BLaER1 treated with 17β-estradiol and CSF1 and Interleukin-3, amounts not matched to agents 10 nM and 100 nM (cell line): Measurements from ENCODE around the gene SLC10A1.
"Not testable (repeated sequence)": the region's sequence is repeated elsewhere in the genome, so short reads cannot be mapped to it uniquely, and the experiment has no call there.

Experiments used
- H3K27ac ChIP-seq, 11 experiments: shearing (Covaris generic); formaldehyde crosslinking; 2 replicates each; pipeline ENCODE4 v1.8.1; 2022
- H3K27me3 ChIP-seq, 11 experiments: shearing (Covaris generic); formaldehyde crosslinking; 2 replicates each; pipeline ENCODE4 v1.8.1; 2022
- H3K36me3 ChIP-seq, 11 experiments: shearing (Covaris generic); formaldehyde crosslinking; 2 replicates each; pipeline ENCODE4 v1.8.1; 2022
- H3K4me1 ChIP-seq, 10 experiments: shearing (Covaris generic); formaldehyde crosslinking; 2 replicates each; pipeline ENCODE4 v1.8.1; 2022
- H3K4me2 ChIP-seq, 11 experiments: shearing (Covaris generic); formaldehyde crosslinking; 2 replicates each; pipeline ENCODE4 v1.8.1; 2022
- H3K4me3 ChIP-seq, 10 experiments: shearing (Covaris generic); formaldehyde crosslinking; 2 replicates each; pipeline ENCODE4 v1.8.1; 2022
- H3K9ac ChIP-seq, 11 experiments: shearing (Covaris generic); formaldehyde crosslinking; 2 replicates each; pipeline ENCODE4 v1.8.1; 2022
- H3K9me3 ChIP-seq, 11 experiments: shearing (Covaris generic); formaldehyde crosslinking; replicated peaks in 1 of 11; 2 replicates each; pipeline ENCODE4 v1.8.1; 2022
- H4K20me1 ChIP-seq, 11 experiments: shearing (Covaris generic); formaldehyde crosslinking; 2 replicates each; pipeline ENCODE4 v1.8.1; 2022
- Cebpa-rat ChIP-seq, 11 experiments: shearing (Covaris generic); IDR thresholded peaks; 2 replicates each; pipeline ENCODE4 v1.8.1; 2022

Gene SLC10A1

GRCh38 chr14:69828354-69828753 is 31.3 kb upstream of the SLC10A1 start:
- H3K9ac ChIP-seq, result no peak overlapping the region
- no peaks in the 10 kb centered on the region for H3K4me1 ChIP-seq
- H3K4me2 ChIP-seq, result no peak overlapping the region
- no peak overlapping the region for H3K27ac ChIP-seq
- H4K20me1 ChIP-seq, result no peaks in the 10 kb centered on the region
- H3K9me3 ChIP-seq, result peaks cover 4 to 21% (median 15%) of the 10 kb centered on the region in 11 experiments; a peak in 15 of 22 replicates
- TF ChIP-seq Cebpa-rat (IDR thresholded peaks at IDR 0.05), result no peak
- H3K4me3 ChIP-seq, result no peak overlapping the region
- H3K36me3 ChIP-seq, result no peaks in the 10 kb centered on the region
- no peaks in the 10 kb centered on the region for H3K27me3 ChIP-seq

DNA sequence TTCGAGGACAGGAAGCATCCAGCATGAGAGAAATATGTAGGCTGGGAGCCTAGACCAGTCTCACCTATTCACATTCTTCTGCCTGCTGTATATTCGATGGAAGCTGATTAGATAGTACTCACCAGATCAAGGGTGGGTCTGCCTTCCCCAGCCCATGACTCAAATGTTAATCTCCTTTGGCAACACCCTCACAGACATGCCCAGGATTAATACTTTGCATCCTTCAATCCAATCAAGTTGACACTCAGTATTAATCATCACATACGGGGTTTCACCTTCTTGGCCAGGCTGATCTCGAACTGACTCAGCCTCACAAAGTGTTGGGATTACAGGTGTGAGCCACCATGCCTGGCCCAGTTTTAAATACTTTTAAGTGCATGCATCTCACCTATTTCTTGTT is 30.5 kb upstream of the SLC10A1 start:
- no peak for TF ChIP-seq Cebpa-rat (IDR thresholded peaks at IDR 0.05)
- Histone ChIP-seq H3K4me1 (no peaks in the 10 kb centered on the region), H4K20me1 (no peaks in the 10 kb centered on the region), H3K9me3 (peaks cover 4 to 21% (median 15%) of the 10 kb centered on the region in 11 experiments; a peak in 15 of 22 replicates), H3K4me3 (no peak overlapping the region), H3K4me2 (no peak overlapping the region), H3K36me3 (no peaks in the 10 kb centered on the region), H3K27ac (no peak overlapping the region), H3K9ac (no peak overlapping the region), H3K27me3 (no peaks in the 10 kb centered on the region)

DNA sequence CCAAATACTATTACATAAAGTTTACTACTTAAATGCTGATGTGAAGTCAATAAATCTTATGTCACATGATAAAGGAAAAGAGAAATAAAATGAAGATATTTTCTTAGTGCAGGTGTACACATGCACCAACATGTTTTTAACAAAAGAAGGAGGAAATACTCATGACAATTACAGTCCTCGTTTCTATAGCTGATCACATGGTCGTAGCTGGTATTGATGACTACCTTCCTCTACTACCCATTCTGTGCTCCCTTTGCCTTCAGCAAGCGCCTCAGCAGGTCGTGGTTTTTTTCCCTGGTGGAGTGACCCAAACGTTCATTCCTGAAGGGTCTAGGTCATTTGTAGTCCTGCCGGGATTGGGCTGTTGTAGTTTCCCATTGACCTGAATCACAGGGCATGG is 25.4 kb upstream of the SLC10A1 start:
- Histone ChIP-seq H3K9ac (no peak overlapping the region), H3K27me3 (no peaks in the 10 kb centered on the region), H3K36me3 (no peaks in the 10 kb centered on the region), H4K20me1 (no peaks in the 10 kb centered on the region), H3K27ac (no peak overlapping the region), H3K4me3 (no peak overlapping the region), H3K9me3 (peaks cover 0 to 18% (median 12%) of the 10 kb centered on the region in 11 experiments; a peak in 15 of 22 replicates), H3K4me1 (peaks cover 10 to 21% (median 15%) of the 10 kb centered on the region in 10 experiments), H3K4me2 (no peak overlapping the region)
- no peak for TF ChIP-seq Cebpa-rat (IDR thresholded peaks at IDR 0.05)

- Histone ChIP-seq H3K4me3 (no peak overlapping the region), H3K36me3 (no peaks in the 10 kb centered on the region), H3K9ac (no peak overlapping the region), H3K9me3 (peaks cover 0 to 12% (median 7%) of the 10 kb centered on the region in 11 experiments; a peak in 15 of 22 replicates), H3K27me3 (no peaks in the 10 kb centered on the region), H3K27ac (no peak overlapping the region), H4K20me1 (no peaks in the 10 kb centered on the region), H3K4me1 (peaks cover 10 to 21% (median 15%) of the 10 kb centered on the region in 10 experiments), H3K4me2 (no peak overlapping the region)
- TF ChIP-seq Cebpa-rat (IDR thresholded peaks at IDR 0.05), result no peak
Observed at GRCh38 chr14:69820991-69821390, 23.9 kb upstream of the SLC10A1 start.

GRCh38 chr14:69819607-69820006 is 22.6 kb upstream of the SLC10A1 start:
- Histone ChIP-seq H4K20me1 (no peaks in the 10 kb centered on the region), H3K9ac (no peak overlapping the region), H3K27me3 (no peaks in the 10 kb centered on the region), H3K9me3 (no peaks in the 10 kb centered on the region), H3K4me1 (peaks cover 10 to 21% (median 15%) of the 10 kb centered on the region in 10 experiments), H3K4me3 (no peak overlapping the region), H3K27ac (peak overlapping the region in 1 of 11 experiments; percentile 6; a peak in 1 of 22 replicates), H3K4me2 (peak overlapping the region; percentile 37 to 85 (median 75); a peak in 21 of 22 replicates), H3K36me3 (no peaks in the 10 kb centered on the region)
- TF ChIP-seq Cebpa-rat (IDR thresholded peaks at IDR 0.05), result peak in 2 of 11 experiments; percentile 24 to 64; a peak in 1 of 22 replicates

GRCh38 chr14:69818758-69819191 is 21.7 kb upstream of the SLC10A1 start:
- peak overlapping the region; percentile 37 to 85 (median 75); a peak in 21 of 22 replicates for H3K4me2 ChIP-seq

GRCh38 chr14:69816216-69816615 is 19.2 kb upstream of the SLC10A1 start:
- H3K4me3 ChIP-seq, result no peak overlapping the region
- H3K27ac ChIP-seq, result no peak overlapping the region
- H3K4me1 ChIP-seq, result peaks cover 10 to 21% (median 15%) of the 10 kb centered on the region in 10 experiments
- no peaks in the 10 kb centered on the region for H3K27me3 ChIP-seq
- H4K20me1 ChIP-seq, result no peaks in the 10 kb centered on the region
- no peak for TF ChIP-seq Cebpa-rat (IDR thresholded peaks at IDR 0.05)
- H3K9ac ChIP-seq, result no peak overlapping the region
- no peaks in the 10 kb centered on the region for H3K9me3 ChIP-seq
- H3K4me2 ChIP-seq, result no peak overlapping the region
- H3K36me3 ChIP-seq, result no peaks in the 10 kb centered on the region

More at GRCh38 chr14:69818758-69819191, 21.7 kb upstream of the SLC10A1 start:
- TF ChIP-seq Cebpa-rat (IDR thresholded peaks at IDR 0.05), result no peak
- no peaks in the 10 kb centered on the region for H3K36me3 ChIP-seq
- no peaks in the 10 kb centered on the region for H3K9me3 ChIP-seq
- peaks cover 10 to 21% (median 15%) of the 10 kb centered on the region in 10 experiments for H3K4me1 ChIP-seq
- no peaks in the 10 kb centered on the region for H4K20me1 ChIP-seq
- no peak overlapping the region for H3K4me3 ChIP-seq
- no peak overlapping the region for H3K9ac ChIP-seq
- peak overlapping the region in 1 of 11 experiments; percentile 17; a peak in 2 of 22 replicates for H3K27ac ChIP-seq
- H3K27me3 ChIP-seq, result no peaks in the 10 kb centered on the region

- Histone ChIP-seq H4K20me1 (no peaks in the 10 kb centered on the region), H3K9me3 (no peaks in the 10 kb centered on the region), H3K36me3 (no peaks in the 10 kb centered on the region), H3K27ac (no peak overlapping the region), H3K27me3 (no peaks in the 10 kb centered on the region), H3K4me3 (no peak overlapping the region), H3K4me2 (no peak overlapping the region), H3K4me1 (peaks cover 10 to 21% (median 15%) of the 10 kb centered on the region in 10 experiments), H3K9ac (no peak overlapping the region)
- no peak for TF ChIP-seq Cebpa-rat (IDR thresholded peaks at IDR 0.05)
Observed at GRCh38 chr14:69815556-69815955, 18.5 kb upstream of the SLC10A1 start.

DNA sequence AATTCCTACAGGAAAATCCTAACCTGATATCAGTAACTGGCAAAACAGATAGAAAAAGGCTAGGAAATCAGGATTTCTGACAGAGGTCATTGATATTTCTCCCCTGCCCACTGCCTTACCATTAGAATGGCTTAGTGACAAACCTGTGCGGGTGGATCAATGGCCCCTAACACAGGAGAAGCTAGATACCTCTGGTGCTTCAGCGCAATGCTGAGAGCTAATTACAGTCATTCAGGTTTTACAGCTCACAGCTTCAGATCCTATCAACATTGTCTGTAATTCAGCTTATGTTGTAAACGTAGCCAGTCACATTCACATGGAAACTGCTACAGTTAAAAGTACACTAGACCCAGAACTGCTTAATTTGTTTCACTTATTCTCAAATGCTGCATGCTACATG is 17.4 kb upstream of the SLC10A1 start:
- Histone ChIP-seq H3K9me3 (no peaks in the 10 kb centered on the region), H3K4me3 (no peak overlapping the region), H3K9ac (no peak overlapping the region), H3K36me3 (no peaks in the 10 kb centered on the region), H3K27ac (no peak overlapping the region), H3K27me3 (no peaks in the 10 kb centered on the region), H3K4me1 (peaks cover 6 to 12% (median 9%) of the 10 kb centered on the region in 10 experiments), H3K4me2 (no peak overlapping the region), H4K20me1 (no peaks in the 10 kb centered on the region)
- TF ChIP-seq Cebpa-rat (IDR thresholded peaks at IDR 0.05), result no peak

- not testable (repeated sequence) for H3K4me1 ChIP-seq, H3K4me2 ChIP-seq, H4K20me1 ChIP-seq, H3K27me3 ChIP-seq, H3K36me3 ChIP-seq, H3K9me3 ChIP-seq, H3K27ac ChIP-seq, H3K4me3 ChIP-seq, H3K9ac ChIP-seq
Observed at GRCh38 chr14:69813346-69813745, 16.3 kb upstream of the SLC10A1 start.
